Bronchial epithelial cell (primary cell): ENCODE data around the gene CRYBG1. TPM values are rescaled to one million over a fixed set of nuclear protein-coding genes. Genes with fewer than 3 reads are reported as not detected.
A peak's percentile ranks its signal among the peaks of the same experiment; 100 is the strongest.

Experiments used
- DNase-seq: peaks from one replicate; pipeline ENCODE4 v3.0.0-alpha.2; 2010; ENCODE audit warnings: low read depth
- FAIRE-seq: peaks from 2 replicates; lab custom pipeline; 2011; peaks lifted over from hg19 to GRCh38; lab: Jason Lieb, UNC
- H3K27me3 ChIP-seq: 2 replicates; pipeline ENCODE4 v1.5.1; 2011; ENCODE audit warnings: low read length; ENCODE audit not compliant: control insufficient read depth, insufficient read depth
- H3K36me3 ChIP-seq: 2 replicates; pipeline ENCODE4 v1.5.1; 2011; ENCODE audit warnings: low read length; ENCODE audit not compliant: control insufficient read depth, insufficient read depth
- H3K4me3 ChIP-seq: 2 replicates; pipeline ENCODE4 v1.5.1; 2011; ENCODE audit warnings: mild to moderate bottlenecking, low read depth, low read length, control low read depth
- total RNA-seq: library from RNA; depleted of rRNA; stranded (reverse); fragments of >200 nt; gene quantifications from 2 replicates; pipeline ENCODE4 v1.2.1, GENCODE V29; 2014
- TF ChIP-seq, protein P1 (sequence below): IDR thresholded peaks from 2 replicates; pipeline ENCODE4 v1.5.1; 2011; ENCODE audit warnings: mild to moderate bottlenecking, moderate library complexity, low read length, control low read depth, inconsistent platforms; ENCODE audit not compliant: insufficient read depth, severe bottlenecking

The CRYBG1 gene
- total RNA-seq, 1 donor from 2014 or later: 45.0 TPM

DNA sequence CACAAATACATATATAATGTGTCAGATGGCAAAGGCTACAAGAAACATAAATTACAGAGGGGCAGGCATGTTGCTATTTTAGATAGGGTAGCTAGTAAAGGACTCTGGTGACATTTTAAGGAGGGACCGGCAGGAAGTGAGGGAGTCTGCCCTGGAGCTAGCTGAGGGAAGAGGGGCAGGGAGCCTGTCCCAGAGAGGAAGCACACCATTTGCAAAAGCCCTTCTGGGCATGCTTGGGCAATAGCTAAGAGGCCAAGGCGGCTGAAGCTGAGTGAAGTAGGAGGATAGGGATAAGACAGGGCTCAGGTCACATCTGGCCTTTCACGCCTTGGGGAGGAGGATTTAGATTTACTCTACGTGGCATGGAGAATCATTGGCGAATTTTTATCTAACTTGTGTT is 172.5 kb downstream of the CRYBG1 start:
- H3K36me3 ChIP-seq: peaks cover 22% of the 10 kb centered on the region
- DNase-seq (peak; percentile 38), FAIRE-seq (no peak)
- TF ChIP-seq, protein P1, sequence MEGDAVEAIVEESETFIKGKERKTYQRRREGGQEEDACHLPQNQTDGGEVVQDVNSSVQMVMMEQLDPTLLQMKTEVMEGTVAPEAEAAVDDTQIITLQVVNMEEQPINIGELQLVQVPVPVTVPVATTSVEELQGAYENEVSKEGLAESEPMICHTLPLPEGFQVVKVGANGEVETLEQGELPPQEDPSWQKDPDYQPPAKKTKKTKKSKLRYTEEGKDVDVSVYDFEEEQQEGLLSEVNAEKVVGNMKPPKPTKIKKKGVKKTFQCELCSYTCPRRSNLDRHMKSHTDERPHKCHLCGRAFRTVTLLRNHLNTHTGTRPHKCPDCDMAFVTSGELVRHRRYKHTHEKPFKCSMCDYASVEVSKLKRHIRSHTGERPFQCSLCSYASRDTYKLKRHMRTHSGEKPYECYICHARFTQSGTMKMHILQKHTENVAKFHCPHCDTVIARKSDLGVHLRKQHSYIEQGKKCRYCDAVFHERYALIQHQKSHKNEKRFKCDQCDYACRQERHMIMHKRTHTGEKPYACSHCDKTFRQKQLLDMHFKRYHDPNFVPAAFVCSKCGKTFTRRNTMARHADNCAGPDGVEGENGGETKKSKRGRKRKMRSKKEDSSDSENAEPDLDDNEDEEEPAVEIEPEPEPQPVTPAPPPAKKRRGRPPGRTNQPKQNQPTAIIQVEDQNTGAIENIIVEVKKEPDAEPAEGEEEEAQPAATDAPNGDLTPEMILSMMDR: no peak
- H3K4me3 ChIP-seq: no peak overlapping the region
- H3K27me3 ChIP-seq: no peaks in the 10 kb centered on the region

DNA sequence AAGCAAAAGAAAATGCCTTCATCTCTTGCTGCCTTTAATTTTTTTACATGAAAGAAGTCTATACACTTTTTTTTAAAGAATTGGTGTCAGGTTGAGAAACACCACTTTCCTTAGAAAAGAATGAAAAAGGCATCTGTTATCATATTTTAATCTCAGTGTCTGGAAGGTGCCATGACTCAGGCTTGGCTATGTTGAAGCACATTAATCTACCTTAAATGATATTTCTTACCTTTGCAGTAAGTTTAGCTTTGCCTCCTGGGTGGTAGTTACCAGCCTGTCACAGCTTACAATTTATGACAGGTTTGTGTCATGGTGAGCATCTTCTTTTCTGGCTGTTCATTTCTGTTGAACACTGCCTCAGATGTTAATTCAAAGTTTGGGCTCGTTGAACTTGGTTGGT is 173.5 kb downstream of the CRYBG1 start:
- no peaks in the 10 kb centered on the region for H3K27me3 ChIP-seq

DNA sequence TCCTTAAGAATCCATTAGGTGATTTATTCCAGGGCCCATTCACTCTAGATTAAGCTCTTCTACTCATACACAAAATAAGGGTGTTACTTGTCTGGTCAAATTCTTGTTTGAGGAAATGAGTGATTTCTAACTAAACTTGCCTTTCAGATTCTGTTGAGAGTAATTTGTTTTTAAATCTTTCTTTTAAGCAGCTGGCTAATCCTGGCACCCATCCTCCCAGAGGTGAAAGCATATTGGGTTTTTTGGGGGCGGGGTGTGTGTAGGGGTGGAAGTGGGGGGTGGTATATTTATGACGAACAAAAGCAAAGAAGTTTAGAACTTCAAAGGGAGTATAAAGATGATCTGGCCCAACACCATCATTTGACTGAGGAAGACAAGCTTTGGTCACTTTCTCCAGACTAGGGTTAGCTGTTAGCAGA is 174.1 kb downstream of the CRYBG1 start:
- peak; percentile 57 for DNase-seq
- Histone ChIP-seq H3K27me3 (no peaks in the 10 kb centered on the region), H3K4me3 (no peak overlapping the region), H3K36me3 (peaks cover 25% of the 10 kb centered on the region)
- TF ChIP-seq, protein P1: no peak
- no peak for FAIRE-seq

More for the DNA sequence above, 173.5 kb downstream of the CRYBG1 start:
- TF ChIP-seq, protein P1: no peak
- Histone ChIP-seq H3K4me3 (no peak overlapping the region), H3K36me3 (peaks cover 25% of the 10 kb centered on the region)
- no peak for DNase-seq
- peak; percentile 55 for FAIRE-seq

DNA sequence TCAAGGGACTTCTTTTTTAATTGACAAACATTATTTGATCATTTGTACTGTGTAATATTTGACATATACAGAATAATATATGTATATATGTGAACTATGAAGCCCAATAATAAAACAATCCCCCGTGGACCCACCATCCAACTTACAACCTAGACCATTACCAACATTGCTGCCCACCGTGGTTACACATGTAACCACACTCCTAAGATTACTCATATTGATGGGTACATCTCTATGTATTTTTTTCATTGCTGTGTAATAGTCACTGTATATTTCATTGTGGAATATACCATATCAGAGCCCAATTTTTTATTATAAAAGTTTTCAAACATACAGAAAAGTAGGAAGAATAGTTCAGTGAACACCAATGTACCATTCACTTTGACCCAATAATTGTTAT is 174.5 kb downstream of the CRYBG1 start:
- no peak for FAIRE-seq
- Histone ChIP-seq H3K36me3 (peaks cover 23% of the 10 kb centered on the region), H3K4me3 (no peak overlapping the region)

DNA sequence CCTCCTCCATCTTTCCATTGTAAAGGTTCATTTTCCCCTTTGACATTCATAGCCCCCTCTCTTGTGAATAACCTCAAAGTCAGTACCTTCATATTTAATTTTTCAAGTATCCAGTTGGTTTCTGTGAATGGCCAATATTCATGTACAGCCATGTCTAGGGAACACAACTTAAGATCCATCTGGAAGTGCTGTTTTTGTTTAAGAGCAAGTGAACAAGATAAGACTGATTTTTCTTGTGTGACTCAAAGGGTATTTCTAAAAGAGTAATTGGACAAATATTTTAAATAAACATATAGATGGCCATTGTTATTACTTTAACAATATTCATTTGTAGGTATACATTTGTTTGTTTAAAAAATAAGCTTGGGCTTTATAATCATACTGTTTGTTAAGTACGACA is 175.8 kb downstream of the CRYBG1 start:
- Histone ChIP-seq H3K36me3 (peaks cover 22% of the 10 kb centered on the region), H3K4me3 (no peak overlapping the region), H3K27me3 (no peaks in the 10 kb centered on the region)
- FAIRE-seq (no peak), DNase-seq (peak; percentile 49)
- TF ChIP-seq, protein P1: no peak

More for the DNA sequence above, 174.5 kb downstream of the CRYBG1 start:
- TF ChIP-seq, protein P1: no peak
- H3K27me3 ChIP-seq: no peaks in the 10 kb centered on the region
- DNase-seq: no peak

DNA sequence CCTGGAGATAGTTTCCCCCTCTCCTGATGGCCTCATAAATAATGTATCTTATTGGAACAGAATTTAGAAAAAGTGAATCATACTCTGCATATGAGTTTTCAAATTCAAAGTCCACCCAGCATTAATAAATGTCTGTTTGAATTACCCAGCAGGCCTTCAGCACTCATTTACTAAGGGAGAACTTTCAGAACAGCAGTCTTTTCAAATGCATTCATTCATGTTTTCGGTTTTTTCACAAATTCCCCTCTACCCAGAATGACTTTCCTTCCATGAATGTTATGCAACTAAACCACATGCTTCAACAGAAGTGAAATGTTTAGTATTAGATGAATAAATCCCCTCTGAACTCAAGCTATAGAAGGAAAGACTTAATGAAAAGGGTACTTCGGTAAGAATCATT is 176.3 kb downstream of the CRYBG1 start:
- H3K27me3 ChIP-seq: no peaks in the 10 kb centered on the region
- H3K36me3 ChIP-seq: peaks cover 22% of the 10 kb centered on the region
- FAIRE-seq: no peak
- TF ChIP-seq, protein P1: no peak
- H3K4me3 ChIP-seq: no peak overlapping the region
- DNase-seq: no peak
